GM13977 (cell line): ENCODE results near the gene GRIP2.
A peak's percentile ranks its signal among the peaks of the same experiment; 100 is the strongest.

ENCODE experiments used
- DNase-seq: peaks from one replicate; pipeline ENCODE4 v3.0.0; 2012; ENCODE audit warnings: low spot score
- CTCF ChIP-seq: IDR thresholded peaks from 2 replicates; pipeline ENCODE4 v1.5.1; 2012; ENCODE audit warnings: mild to moderate bottlenecking, control low read depth; ENCODE audit not compliant: insufficient read depth; ENCODE audit errors: extremely low read depth, missing control alignments
- in situ Hi-C: fragments of 300-500 bp; cut with MboI; formaldehyde crosslinking; loops from one replicate; pipeline ENCODE4 v1.12.0; 2022; ENCODE audit warnings: low sequenced_read_pairs, low pct_unique_long_range_greater_than_20kb, mixed read lengths, inconsistent platforms; ENCODE audit not compliant: unreplicated experiment

Gene GRIP2

GRCh38 chr3:14462738-14463137 lies 77.4 kb downstream of the GRIP2 start:
- DNase-seq, result no peak
- TF ChIP-seq CTCF, result no peak
- in situ Hi-C loops, result no loop called here

- TF ChIP-seq CTCF, result peak; percentile 85
- DNase-seq, result peak; percentile 67
- in situ Hi-C loops, result no loop called here
Observed at GRCh38 chr3:14461748-14462324, 78.3 kb downstream of the GRIP2 start.

- in situ Hi-C loops, result no loop called here
- no peak for DNase-seq
- no peak for TF ChIP-seq CTCF
Observed at GRCh38 chr3:14461006-14461747, 79.0 kb downstream of the GRIP2 start.

GRCh38 chr3:14460342-14461005 lies 79.7 kb downstream of the GRIP2 start:
- no peak for DNase-seq
- TF ChIP-seq CTCF, result no peak
- in situ Hi-C loops, result no loop called here

GRCh38 chr3:14459787-14460186 lies 80.4 kb downstream of the GRIP2 start:
- no peak for DNase-seq
- in situ Hi-C loops, result no loop called here
- no peak for TF ChIP-seq CTCF

- in situ Hi-C loops, result no loop called here
- no peak for DNase-seq
- no peak for TF ChIP-seq CTCF
Observed at GRCh38 chr3:14459384-14459783, 80.8 kb downstream of the GRIP2 start.
